Thyroid gland (tissue), 4 donors: ENCODE results near the gene DNPH1.

ENCODE experiments used
- POLR2A ChIP-seq, 2 donors: fragments of 450-650 bp; IDR thresholded peaks; one replicate each; pipeline ENCODE4 v1.6.1; 2017; ENCODE audit warnings: antibody characterized with exemption in 2 of 2, mild to moderate bottlenecking in 2 of 2, moderate library complexity in 1 of 2
- TF ChIP-seq, protein P1 (sequence below), 6 experiments: fragments of 200-600 bp in 3 of 6; fragments of 450-650 bp in 3 of 6; sonication (generic) in 3 of 6; IDR thresholded peaks; one replicate each; pipeline ENCODE4 v1.5.1; 2016 to 2019; ENCODE audit warnings: antibody characterized with exemption in 6 of 6, mild to moderate bottlenecking in 2 of 6, inconsistent platforms in 1 of 6, moderate library complexity in 1 of 6

DNA sequence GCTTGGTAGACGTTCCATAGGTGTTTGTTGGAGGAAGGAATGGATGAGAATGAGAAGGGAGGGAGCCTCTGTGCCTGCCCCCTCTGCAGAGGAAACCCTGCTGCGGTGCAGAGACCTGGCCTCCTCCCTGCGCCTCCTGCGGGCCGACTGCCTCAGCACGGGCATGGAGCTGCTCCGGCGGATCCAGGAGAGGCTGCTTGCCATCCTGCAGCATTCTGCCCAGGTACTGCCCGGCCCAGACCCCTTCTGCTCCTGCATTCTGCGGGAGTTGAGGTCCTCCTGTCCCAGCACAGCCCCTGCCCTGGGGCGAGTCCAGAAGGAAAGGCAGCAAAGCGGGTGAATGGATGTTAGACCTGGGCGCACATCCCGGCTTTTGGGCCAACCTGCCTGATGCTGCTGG, 6.1 kb downstream of the DNPH1 start:
- TF ChIP-seq, protein P1, sequence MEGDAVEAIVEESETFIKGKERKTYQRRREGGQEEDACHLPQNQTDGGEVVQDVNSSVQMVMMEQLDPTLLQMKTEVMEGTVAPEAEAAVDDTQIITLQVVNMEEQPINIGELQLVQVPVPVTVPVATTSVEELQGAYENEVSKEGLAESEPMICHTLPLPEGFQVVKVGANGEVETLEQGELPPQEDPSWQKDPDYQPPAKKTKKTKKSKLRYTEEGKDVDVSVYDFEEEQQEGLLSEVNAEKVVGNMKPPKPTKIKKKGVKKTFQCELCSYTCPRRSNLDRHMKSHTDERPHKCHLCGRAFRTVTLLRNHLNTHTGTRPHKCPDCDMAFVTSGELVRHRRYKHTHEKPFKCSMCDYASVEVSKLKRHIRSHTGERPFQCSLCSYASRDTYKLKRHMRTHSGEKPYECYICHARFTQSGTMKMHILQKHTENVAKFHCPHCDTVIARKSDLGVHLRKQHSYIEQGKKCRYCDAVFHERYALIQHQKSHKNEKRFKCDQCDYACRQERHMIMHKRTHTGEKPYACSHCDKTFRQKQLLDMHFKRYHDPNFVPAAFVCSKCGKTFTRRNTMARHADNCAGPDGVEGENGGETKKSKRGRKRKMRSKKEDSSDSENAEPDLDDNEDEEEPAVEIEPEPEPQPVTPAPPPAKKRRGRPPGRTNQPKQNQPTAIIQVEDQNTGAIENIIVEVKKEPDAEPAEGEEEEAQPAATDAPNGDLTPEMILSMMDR (IDR thresholded peaks at IDR 0.05), result no peak
- TF ChIP-seq POLR2A (IDR thresholded peaks at IDR 0.05), result no peak
